Myometrial cell (primary cell): ENCODE results near the gene TMEM43. TPM values are rescaled to one million over a fixed set of nuclear protein-coding genes. Genes with fewer than 3 reads are reported as not detected.

Experiments used
- total RNA-seq: library from RNA; depleted of rRNA; stranded (reverse); fragments of >200 nt; gene quantifications from 2 replicates; pipeline ENCODE4 v1.2.3, GENCODE V29; 2015

The TMEM43 gene, protein sequence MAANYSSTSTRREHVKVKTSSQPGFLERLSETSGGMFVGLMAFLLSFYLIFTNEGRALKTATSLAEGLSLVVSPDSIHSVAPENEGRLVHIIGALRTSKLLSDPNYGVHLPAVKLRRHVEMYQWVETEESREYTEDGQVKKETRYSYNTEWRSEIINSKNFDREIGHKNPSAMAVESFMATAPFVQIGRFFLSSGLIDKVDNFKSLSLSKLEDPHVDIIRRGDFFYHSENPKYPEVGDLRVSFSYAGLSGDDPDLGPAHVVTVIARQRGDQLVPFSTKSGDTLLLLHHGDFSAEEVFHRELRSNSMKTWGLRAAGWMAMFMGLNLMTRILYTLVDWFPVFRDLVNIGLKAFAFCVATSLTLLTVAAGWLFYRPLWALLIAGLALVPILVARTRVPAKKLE
- 126 and 136 TPM in 2 replicates for total RNA-seq

DNA sequence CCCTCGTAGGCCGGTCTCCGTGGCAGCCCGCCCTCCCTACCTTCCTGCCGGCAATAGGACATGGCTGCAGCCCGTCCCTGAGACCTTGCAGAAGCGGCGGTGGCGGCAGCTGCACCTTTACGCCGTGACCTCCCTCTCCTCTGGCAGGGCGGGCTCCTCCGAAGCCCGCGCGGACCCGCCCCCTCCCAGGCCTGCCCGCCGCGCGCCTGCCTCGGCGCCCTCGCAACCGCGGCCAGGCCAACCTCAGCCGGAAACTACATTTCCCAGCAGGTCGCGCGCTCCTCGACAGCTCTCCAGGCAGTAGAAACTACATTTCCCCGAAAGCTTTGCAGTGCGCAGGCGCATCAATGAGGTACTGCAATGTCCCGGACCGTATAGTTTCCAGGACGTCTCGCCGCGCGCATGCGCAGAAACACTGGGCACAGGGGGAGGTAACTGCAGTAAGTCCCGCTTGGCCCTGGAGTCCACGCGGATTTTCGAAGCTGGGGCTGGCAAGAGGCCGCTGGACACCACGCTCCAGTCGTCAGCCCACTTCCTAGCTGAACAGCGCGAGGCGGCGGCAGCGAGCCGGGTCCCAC, at the start of gene TMEM43, which contains the start of gene CHCHD4:
TSS of gene TMEM43 (plus strand) at position 438 of the 578 bp plus-strand sequence. CDS start 142 bp downstream, outside the sequence.
TSS of gene CHCHD4 (minus strand) at position 256 of the 578 bp plus-strand sequence. CDS start at position 62, 194 bp downstream.

DNA sequence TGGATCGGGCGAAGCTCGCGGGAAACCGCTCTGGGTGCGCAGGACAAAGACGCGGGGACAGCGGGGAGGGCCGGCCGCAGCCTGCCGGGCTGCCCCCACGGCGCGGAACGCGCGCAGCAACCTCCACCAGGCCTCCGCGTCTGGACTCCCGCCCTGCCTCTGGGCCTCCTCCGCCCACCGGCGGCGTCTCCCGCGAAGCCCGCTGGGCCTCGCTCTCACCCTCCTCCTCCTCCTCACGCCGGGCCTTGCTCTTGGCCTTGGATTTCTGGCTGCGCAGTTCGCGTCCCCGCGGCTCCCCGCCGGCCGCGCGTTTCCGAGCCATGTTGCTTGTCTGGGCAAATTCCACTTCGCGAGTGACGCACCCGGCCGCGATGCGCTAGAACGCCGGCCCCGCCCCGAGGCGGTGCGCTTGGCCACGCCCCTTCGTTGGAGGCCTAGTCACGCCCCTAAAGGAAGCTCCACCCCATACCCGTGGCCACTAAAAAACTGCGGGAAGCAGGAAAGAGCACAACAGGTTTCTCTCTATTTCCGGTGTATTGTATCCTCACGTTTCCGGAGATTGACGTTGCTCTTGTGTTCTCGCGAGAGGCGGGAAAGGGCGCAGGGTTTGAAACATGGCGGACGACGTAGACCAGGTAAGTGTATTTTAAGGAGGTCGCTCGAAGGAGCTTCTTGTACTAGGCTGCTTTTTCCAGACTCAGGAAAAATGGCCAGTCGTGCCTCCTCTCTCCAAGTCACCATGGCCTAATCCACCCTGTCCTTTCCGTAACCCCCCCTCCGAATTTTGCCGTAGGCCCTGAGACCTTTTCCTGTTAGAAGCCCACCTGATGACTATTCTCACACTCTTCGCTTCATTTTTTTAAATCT, 53.6 kb downstream of the TMEM43 start, which contains the start of the genes LSM3 and XPC:
TSS of gene LSM3 (plus strand) at position 571 of the 867 bp plus-strand sequence. CDS start at position 615, 44 bp downstream.
TSS of gene XPC (minus strand) at position 355 of the 867 bp plus-strand sequence. CDS start at position 322, 33 bp downstream.

Other genes with a start within 250 kb of the TMEM43 start
- gene WNT7A, start 245.0 kb upstream of the TMEM43 start, total RNA-seq = not detected in 2 replicates
- gene CHCHD4, start 182 bp upstream of the TMEM43 start, total RNA-seq = 17.3 and 17.7 TPM in 2 replicates
- gene XPC, start 53.5 kb downstream of the TMEM43 start, total RNA-seq = 42.0 and 46.1 TPM in 2 replicates
- 16.3 and 17.6 TPM in 2 replicates for gene LSM3, start 53.8 kb downstream of the TMEM43 start, total RNA-seq